ENCODE results near the gene HSPB1. TPM values are rescaled to one million over a fixed set of nuclear protein-coding genes. Genes with fewer than 3 reads are reported as not detected.

Gene HSPB1
- total RNA-seq: 571 and 574 TPM in 2 replicates

GRCh38 chr7:76302347-76303201, at the start of gene HSPB1:
Gene HSPB1 (plus strand): TSS chr7:76302673. CDS start chr7:76302713, 40 bp downstream.

Other genes starting within 250 kb of the HSPB1 start
- gene SRRM3, start 100.8 kb upstream of the HSPB1 start, total RNA-seq: 0.10 and 0.93 TPM in 2 replicates
- 75.1 TPM in 2 replicates for gene YWHAG, start 56.3 kb downstream of the HSPB1 start, total RNA-seq
- 0.73 and 0.79 TPM in 2 replicates for gene SSC4D, start 107.0 kb downstream of the HSPB1 start, total RNA-seq
- gene ZP3, start 122.3 kb downstream of the HSPB1 start, total RNA-seq: 0.59 and 0.60 TPM in 2 replicates
- gene DTX2, start 159.0 kb downstream of the HSPB1 start, total RNA-seq: 6.9 and 11.5 TPM in 2 replicates
- 1.1 TPM in 1 of 2 replicates, not detected in the other for gene UPK3B, start 207.9 kb downstream of the HSPB1 start, total RNA-seq
- 0.07 TPM in 1 of 2 replicates, not detected in the other for gene SPDYE16, start 240.6 kb downstream of the HSPB1 start, total RNA-seq